Measurements from ENCODE around the gene RGL1.

Gene RGL1

GRCh38 chr1:183821889-183822611 lies 17.1 kb downstream of the RGL1 start:
- DNase-seq (ENCODE audit: low read depth), result no peak

DNA sequence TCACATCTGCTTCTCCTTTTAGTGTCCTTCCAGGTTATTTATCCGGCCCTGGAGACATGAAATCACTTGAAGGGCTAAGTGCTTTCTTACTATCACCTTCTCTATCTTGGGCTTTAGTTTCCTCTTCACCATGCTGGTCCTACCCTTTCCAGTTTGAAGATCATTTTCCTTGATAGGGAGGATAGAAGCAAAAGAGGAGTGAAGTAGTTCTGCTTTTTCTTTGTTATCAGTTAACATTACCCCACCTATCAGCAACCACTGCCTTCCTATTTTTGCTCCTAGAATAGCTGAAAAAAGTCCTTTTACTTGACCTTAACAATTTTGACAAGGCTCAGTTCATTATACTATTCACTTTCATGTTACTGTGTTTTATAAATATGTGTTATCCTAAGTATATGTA lies 19.4 kb downstream of the RGL1 start:
- DNase-seq (ENCODE audit: low read depth), result no peak

- no peak for DNase-seq (ENCODE audit: low read depth)
Observed at GRCh38 chr1:183827801-183828200, 22.9 kb downstream of the RGL1 start.

DNA sequence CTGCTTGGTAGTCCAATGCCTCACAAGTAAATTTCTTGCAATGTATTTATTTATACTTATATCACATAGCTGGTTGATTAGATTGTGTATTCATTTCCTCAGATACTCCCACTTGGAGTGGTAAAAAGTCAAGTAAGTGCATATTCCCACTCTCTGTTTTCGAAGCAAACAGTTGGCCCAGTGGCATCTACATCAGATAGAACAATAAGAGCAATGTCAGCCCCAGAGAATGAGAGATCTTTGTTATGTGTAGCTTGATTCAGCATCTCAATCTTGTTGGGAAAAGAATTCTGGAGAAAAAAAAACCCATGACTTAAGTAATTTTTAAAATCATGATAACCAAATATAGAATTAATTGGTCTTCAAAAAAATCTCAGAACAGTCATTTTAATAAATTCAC lies 25.5 kb downstream of the RGL1 start:
- no peak for DNase-seq (ENCODE audit: low read depth)

DNA sequence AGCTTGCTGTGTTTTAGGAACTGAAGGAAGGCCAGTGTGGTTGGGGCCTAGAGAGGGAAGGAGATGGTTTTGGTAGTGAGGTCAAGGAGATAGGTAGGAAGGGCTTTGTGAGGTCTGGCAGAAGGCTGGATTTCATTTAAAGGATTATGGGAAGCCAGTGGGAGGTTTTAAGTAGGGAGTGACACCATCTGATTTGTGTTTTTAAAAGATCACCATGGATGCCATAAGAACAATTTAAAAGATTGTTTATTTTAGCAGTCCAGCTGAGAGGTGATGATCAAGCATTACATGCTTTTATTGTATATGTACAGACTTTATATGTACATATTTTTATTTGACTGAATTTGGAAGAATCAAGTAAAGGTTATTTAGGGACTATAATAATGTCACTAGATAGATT lies 26.4 kb downstream of the RGL1 start:
- DNase-seq (ENCODE audit: low read depth), result no peak

DNA sequence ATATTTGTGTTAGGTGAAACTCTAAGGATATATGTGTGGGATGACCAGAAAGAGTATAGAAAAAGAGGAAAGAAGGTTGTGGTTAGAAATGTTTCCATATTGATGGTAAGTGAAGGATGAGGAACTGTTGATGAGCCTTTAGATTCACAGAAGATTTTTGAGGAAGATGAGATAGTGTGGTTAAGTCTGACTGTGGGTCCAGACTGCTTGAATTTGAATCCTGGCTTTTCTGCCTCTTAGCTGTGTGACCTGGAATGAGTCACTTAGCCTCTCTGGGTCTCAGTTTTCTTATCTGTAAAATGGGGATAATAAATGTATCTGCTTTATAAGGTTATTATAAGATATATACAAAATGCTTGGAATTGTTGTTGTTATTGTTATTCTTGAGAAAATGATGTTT lies 27.5 kb downstream of the RGL1 start:
- no peak for DNase-seq (ENCODE audit: low read depth)

GRCh38 chr1:183834568-183834967 lies 29.6 kb downstream of the RGL1 start:
- no peak for DNase-seq (ENCODE audit: low read depth)

GRCh38 chr1:183836598-183836997 lies 31.7 kb downstream of the RGL1 start:
- DNase-seq (ENCODE audit: low read depth), result peak; percentile 47

- DNase-seq (ENCODE audit: low read depth), result peak; percentile 83
Observed at GRCh38 chr1:183837062-183837461, 32.1 kb downstream of the RGL1 start.

- no peak for DNase-seq (ENCODE audit: low read depth)
Observed at GRCh38 chr1:183838221-183838620, 33.3 kb downstream of the RGL1 start.

DNA sequence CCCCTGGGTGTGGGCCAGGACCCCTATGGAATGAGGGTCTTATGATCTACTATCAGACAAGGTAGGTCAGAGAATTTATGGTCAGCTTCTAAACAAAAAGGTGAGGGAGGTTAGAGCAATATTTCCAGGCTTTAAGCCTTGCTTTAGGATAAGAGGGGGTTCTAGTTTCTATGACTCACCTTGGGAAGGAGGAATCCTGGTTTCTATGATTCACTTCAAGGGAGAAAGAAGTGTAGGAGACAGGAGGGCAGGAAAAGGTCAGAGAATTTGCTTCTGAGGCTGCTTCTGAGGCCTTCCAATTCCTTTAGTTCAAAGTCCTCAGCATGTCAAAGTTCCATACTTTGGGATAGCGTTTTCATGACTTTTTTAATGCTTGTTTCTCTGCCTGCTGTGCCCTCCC lies 35.2 kb downstream of the RGL1 start:
- DNase-seq (ENCODE audit: low read depth), result peak; percentile 85

DNA sequence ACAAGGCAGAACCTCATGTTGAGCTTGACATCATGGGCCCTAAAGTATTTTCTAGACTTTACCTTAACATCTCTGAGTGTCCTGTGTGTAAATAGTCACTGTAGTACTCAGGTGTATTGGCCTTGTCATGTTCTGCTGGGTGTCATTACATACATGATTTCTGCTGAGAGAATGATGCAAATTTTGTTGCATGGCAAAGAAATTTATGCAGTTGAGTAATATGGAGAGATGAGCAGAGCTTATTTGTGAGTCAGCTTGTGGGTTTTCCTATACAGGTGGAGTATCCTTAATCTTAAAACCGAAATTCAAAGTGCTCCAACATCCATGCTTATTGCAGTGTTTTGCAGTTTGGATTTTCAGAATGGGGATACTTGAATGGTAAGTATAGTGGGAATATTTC lies 36.6 kb downstream of the RGL1 start:
- peak; percentile 66 for DNase-seq (ENCODE audit: low read depth)

GRCh38 chr1:183841950-183842794 lies 37.3 kb downstream of the RGL1 start:
- peak; percentile 95 for DNase-seq (ENCODE audit: low read depth)

DNA sequence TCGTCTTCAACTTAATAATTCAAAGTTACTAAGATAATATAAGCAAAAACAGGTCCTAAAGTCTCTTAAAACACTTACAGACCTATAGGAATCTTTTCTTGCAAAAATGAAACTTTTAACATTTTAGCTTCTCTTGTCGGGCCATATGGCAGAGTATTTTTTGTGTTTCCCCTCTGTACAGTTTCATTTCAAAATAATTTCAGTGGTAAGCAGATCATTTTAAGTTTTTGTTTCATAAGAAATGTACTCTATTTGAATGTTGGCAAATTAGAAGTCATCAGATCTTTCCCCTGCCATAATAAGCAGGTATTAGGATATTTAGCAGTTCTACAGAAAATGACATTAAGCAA lies 37.9 kb downstream of the RGL1 start:
- no peak for DNase-seq (ENCODE audit: low read depth)

DNA sequence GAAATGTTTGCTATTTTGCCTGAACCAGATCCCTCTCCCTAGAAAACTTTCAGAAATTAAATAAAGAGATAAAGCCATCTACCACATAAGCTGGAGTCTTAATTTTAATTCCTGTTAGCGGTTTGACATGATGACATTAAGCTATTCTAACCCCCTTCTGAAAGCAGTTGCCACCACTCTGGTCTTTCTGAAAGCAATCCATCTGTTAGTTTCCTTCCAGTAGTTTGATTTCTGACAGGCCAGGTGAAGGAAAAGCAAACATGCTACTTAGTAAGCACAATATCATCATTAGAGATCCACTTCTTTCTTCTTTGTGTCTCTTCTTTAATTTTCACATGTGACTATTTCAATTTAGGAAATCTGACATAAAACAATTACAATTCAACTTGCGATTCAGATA lies 39.9 kb downstream of the RGL1 start:
- peak; percentile 23 for DNase-seq (ENCODE audit: low read depth)

DNA sequence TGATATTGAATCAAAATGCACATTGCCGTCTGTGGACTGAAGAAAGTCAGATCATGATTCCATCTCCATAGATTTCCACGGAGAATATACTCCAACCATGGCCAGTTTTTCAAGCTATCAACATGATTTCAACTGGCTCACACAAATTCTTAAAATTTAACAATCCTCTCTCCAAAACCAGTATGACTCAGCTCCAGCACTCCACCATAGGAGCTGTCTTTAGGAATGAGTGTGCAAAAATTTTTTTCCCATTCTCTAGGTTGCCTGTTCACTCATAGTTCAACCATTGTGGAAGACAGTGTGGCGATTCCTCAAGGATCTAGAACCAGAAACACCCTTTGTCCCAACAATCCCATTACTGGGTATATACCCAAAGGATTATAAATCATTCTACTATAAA lies 40.8 kb downstream of the RGL1 start:
- no peak for DNase-seq (ENCODE audit: low read depth)

GRCh38 chr1:183847641-183848040 lies 42.7 kb downstream of the RGL1 start:
- DNase-seq (ENCODE audit: low read depth), result no peak

- DNase-seq (ENCODE audit: low read depth), result no peak
Observed at GRCh38 chr1:183850852-183851251, 45.9 kb downstream of the RGL1 start.

- DNase-seq (ENCODE audit: low read depth), result no peak
Observed at GRCh38 chr1:183859119-183859518, 54.2 kb downstream of the RGL1 start.

GRCh38 chr1:183859831-183860230 lies 54.9 kb downstream of the RGL1 start:
- peak; percentile 42 for DNase-seq (ENCODE audit: low read depth)

DNA sequence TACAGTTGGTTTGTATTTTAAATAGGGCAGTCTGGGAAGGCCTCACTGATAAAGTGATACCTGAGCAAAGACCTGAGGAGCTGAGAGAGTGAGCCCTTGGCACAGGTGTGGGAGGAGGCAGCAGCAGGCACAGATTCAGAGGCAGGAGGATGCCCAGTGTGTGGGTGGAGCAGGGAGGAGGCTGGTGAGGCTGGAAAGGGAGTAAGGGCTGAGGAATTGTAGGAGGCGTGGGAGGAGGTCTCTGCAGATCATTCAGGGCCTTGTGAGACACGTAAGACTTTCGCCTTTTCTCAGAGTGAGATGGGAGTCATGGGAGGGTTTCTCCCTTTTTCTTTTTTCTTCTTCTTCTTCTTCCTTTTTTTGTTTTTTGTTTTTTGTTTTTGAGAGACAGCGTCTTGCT lies 58.0 kb downstream of the RGL1 start:
- peak; percentile 73 for DNase-seq (ENCODE audit: low read depth)

DNA sequence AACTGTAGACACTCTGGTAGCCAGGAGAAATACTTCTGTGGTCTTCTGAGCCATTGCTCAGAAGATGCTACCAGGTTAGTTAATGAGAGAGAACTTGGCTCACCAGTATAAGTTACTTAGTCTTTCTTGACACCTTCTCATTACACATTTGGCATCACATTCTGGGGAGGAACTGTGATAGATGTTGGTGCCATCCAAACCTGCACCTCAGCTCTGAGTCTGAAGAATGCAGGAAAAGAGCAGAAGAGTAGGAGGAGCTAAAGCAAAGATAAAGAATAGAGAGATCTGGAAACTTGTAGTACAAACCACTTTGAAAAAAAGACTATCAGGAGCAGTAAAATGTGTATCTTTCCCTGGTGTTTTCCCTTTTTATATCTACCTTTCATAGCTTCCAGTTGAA lies 58.9 kb downstream of the RGL1 start:
- no peak for DNase-seq (ENCODE audit: low read depth)

DNA sequence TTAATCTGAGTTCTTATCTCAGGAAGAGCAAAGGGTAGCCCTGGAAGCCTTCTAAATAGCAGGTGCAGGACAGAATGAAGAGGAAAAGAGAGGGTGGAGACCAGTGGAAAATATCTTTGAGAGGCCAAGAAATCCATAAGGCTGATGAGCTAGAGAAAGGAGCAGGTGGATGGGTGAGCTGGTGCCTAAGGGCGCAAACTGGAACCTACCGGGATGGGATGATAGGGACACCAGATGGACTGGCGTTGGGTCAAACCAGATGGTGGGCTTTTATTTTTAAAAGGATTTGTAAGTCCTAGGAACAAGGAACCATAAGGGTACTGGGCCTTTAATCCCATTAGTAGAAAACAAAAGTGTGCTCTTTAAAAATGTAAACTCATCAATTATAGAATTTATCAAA lies 59.7 kb downstream of the RGL1 start:
- DNase-seq (ENCODE audit: low read depth), result no peak

GRCh38 chr1:183869230-183869629 lies 64.3 kb downstream of the RGL1 start:
- DNase-seq (ENCODE audit: low read depth), result no peak

Data from amniotic epithelial cell (primary cell).